K562 (cell line): Measurements from ENCODE around the gene CCR9. TPM values are rescaled to one million over a fixed set of nuclear protein-coding genes. Genes with fewer than 3 reads are reported as not detected.

Source experiments
- CBX5 ChIP-seq: IDR thresholded peaks from 2 replicates; pipeline ENCODE4 v1.6.1; 2014; ENCODE audit warnings: low read depth, borderline replicate concordance
- CEBPG ChIP-seq, 3 experiments: fragments of 200-800 bp in 1 of 3; sonication (Bioruptor generic) in 1 of 3; sonication (generic) in 1 of 3; formaldehyde crosslinking in 1 of 3; IDR thresholded peaks in 2 of 3; conservative IDR thresholded peaks in 1 of 3; 2 replicates each; pipeline versions ENCODE4 v1.6.1 to v1.8.0; 2016 to 2022; ENCODE audit warnings: missing compliant biosample characterization in 2 of 3, missing genetic modification characterization in 2 of 3, mild to moderate bottlenecking in 1 of 3, missing genetic modification reagents in 1 of 3
- FUS ChIP-seq: fragments of 200-400 bp; formaldehyde crosslinking; optimal IDR thresholded peaks from 2 replicates; pipeline ENCODE3; 2017; ENCODE audit warnings: low read depth, low read length
- KLF13 ChIP-seq: fragments of 450-650 bp; IDR thresholded peaks from 2 replicates; pipeline ENCODE4 v1.6.1; 2016; ENCODE audit warnings: missing genetic modification characterization, low read depth, mild to moderate bottlenecking, missing compliant biosample characterization, moderate library complexity, borderline replicate concordance
- MEF2D ChIP-seq: conservative IDR thresholded peaks from 2 replicates; pipeline ENCODE4 v1.6.1; 2016; ENCODE audit warnings: low read depth, missing genetic modification characterization, missing compliant biosample characterization
- NFIX ChIP-seq: fragments of 250-450 bp; sonication (Bioruptor Pico); IDR thresholded peaks from 2 replicates; pipeline ENCODE4 v1.4.0; 2020; ENCODE audit warnings: low read depth, mild to moderate bottlenecking, moderate library complexity
- NR1H2 ChIP-seq: sonication (generic); formaldehyde crosslinking; IDR thresholded peaks from 2 replicates; pipeline ENCODE4 v1.4.0; 2020; ENCODE audit warnings: mild to moderate bottlenecking, missing genetic modification reagents
- POLR2B ChIP-seq: fragments of 450-650 bp; IDR thresholded peaks from 2 replicates; pipeline ENCODE4 v1.6.1; 2018; ENCODE audit warnings: low read depth; ENCODE audit not compliant: partially characterized antibody
- POLR3G ChIP-seq: IDR thresholded peaks from 2 replicates; pipeline ENCODE4 v1.6.1; 2011; ENCODE audit not compliant: insufficient read length, insufficient replicate concordance; ENCODE audit errors: extremely low read depth
- RBM22 ChIP-seq: fragments of 200-400 bp; formaldehyde crosslinking; IDR thresholded peaks from 2 replicates; pipeline ENCODE4 v1.6.1; 2018; ENCODE audit warnings: low read length, low read depth; ENCODE audit not compliant: poor library complexity, severe bottlenecking
- SRSF3 ChIP-seq: fragments of 200-400 bp; formaldehyde crosslinking; IDR thresholded peaks from 2 replicates; pipeline ENCODE4 v1.6.1; 2016; ENCODE audit warnings: mild to moderate bottlenecking, low read length, moderate library complexity; ENCODE audit not compliant: insufficient read depth
- ZBTB1 ChIP-seq: sonication (generic); formaldehyde crosslinking; IDR thresholded peaks from 2 replicates; pipeline ENCODE4 v1.8.1; 2023; ENCODE audit warnings: missing genetic modification reagents, low read depth, mild to moderate bottlenecking, borderline replicate concordance
- polyA plus RNA-seq, 8 experiments: library from polyadenylated mRNA; depleted of rRNA in 4 of 8; stranded (reverse) in 5 of 8; unstranded in 3 of 8; fragments of >200 nt; fragmentation: Nextera tagmentation in 2 of 8; fragmentation: Illumina TruSeq in 1 of 8; extraction: Ambion mirVana in 2 of 8; extraction: Trizol in 1 of 8; gene quantifications; 2 replicates each; pipeline versions ENCODE4 v1.2.1 to v1.2.3, GENCODE V29; 2011 to 2014; ENCODE audit warnings: inconsistent platforms in 1 of 8, missing spikeins in 1 of 8
- total RNA-seq, 7 experiments: library from RNA; depleted of rRNA in 6 of 7; stranded (reverse); fragments of >200 nt in 6 of 7; fragmentation: Illumina TruSeq in 2 of 7; extraction: Trizol in 2 of 7; gene quantifications; 2 replicates each; pipeline versions ENCODE4 v1.2.1 to v1.2.3, GENCODE V29; 2011 to 2021; ENCODE audit warnings: low replicate concordance in 1 of 7
- TF ChIP-seq, protein P1 (sequence below): fragments of 450-650 bp; IDR thresholded peaks from 2 replicates; pipeline ENCODE4 v1.6.1; 2016
- TF ChIP-seq, protein P2 (sequence below): fragments of 450-650 bp; conservative IDR thresholded peaks from 2 replicates; pipeline ENCODE4 v1.6.1; 2016; ENCODE audit warnings: missing genetic modification characterization, low read depth, mild to moderate bottlenecking, missing compliant biosample characterization, moderate library complexity
- TF ChIP-seq, protein P3 (sequence below): sonication (generic); formaldehyde crosslinking; IDR thresholded peaks from 2 replicates; pipeline ENCODE4 v1.8.0; 2023; ENCODE audit warnings: mild to moderate bottlenecking, missing genetic modification reagents
- TF ChIP-seq, protein P4 (sequence below): sonication (generic); formaldehyde crosslinking; IDR thresholded peaks from 2 replicates; pipeline ENCODE4 v1.8.1; 2023; ENCODE audit warnings: mild to moderate bottlenecking, missing genetic modification reagents, moderate library complexity
- TF ChIP-seq, protein P5 (sequence below), 2 experiments: IDR thresholded peaks; 2 replicates each; pipeline ENCODE4 v1.6.1; 2012; ENCODE audit warnings: improper control_type of control experiment in 2 of 2, low read depth in 2 of 2, low read length in 2 of 2, borderline replicate concordance in 1 of 2

Gene CCR9
- total and polyA plus RNA-seq, 9 of the 15 experiments (the other 6 are each of a cell fraction or from before 2014, with no cell fraction given), result not detected

DNA sequence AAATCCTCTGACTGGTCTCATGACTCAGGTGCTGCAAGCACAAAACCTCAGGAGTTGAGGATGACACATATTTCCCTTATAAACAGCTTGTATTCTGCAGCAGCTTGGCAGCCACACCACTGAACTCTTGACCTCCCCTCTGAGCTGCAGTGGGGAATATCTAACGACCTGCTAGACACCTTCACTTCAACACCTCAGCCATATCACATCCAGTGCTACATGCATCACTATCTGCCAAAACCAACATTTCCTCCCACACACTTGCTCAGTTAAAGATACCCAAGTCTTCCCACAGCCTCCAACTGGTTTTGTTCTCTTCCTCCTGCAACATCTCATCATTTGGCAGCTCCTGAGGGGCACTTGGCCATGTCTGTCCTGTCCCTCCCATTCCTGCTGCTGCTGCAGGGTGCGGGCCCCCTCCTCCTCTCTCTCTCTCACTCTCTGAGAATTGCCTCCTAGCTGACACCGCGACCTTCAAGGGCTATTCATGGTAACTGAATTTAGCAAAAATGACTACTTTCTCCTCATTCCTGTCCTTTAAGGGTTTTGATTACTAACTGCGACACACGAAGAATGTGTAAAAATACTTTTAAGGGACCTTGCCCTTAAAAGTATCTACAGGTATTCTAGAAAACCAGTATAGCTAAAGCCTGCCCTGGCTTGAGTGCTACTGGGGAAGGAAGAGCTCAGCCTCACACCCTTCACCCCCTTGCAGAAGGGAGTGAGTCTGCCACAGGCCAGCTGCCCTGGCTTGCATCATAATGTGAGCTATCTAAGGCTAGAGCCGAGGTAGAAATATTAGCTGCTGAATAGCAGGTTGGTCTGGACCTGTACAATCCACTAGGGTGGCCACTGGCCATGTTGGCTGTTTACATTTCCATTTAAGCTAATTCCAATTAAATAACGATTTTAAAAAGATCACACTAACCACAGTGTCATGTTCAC, 5.0 kb upstream of the CCR9 start (continued):
- TF ChIP-seq, protein P1, sequence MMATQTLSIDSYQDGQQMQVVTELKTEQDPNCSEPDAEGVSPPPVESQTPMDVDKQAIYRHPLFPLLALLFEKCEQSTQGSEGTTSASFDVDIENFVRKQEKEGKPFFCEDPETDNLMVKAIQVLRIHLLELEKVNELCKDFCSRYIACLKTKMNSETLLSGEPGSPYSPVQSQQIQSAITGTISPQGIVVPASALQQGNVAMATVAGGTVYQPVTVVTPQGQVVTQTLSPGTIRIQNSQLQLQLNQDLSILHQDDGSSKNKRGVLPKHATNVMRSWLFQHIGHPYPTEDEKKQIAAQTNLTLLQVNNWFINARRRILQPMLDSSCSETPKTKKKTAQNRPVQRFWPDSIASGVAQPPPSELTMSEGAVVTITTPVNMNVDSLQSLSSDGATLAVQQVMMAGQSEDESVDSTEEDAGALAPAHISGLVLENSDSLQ, result peak; percentile 41; the same call in 1 of the 2 replicates
- no peak for TF ChIP-seq ZBTB1 (CRISPR knock-in tag)
- TF ChIP-seq, protein P2, sequence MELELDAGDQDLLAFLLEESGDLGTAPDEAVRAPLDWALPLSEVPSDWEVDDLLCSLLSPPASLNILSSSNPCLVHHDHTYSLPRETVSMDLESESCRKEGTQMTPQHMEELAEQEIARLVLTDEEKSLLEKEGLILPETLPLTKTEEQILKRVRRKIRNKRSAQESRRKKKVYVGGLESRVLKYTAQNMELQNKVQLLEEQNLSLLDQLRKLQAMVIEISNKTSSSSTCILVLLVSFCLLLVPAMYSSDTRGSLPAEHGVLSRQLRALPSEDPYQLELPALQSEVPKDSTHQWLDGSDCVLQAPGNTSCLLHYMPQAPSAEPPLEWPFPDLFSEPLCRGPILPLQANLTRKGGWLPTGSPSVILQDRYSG (tag), result no peak
- TF ChIP-seq NFIX (CRISPR knock-in tag), result no peak
- no peak for TF ChIP-seq POLR3G
- TF ChIP-seq CBX5, result no peak
- no peak for TF ChIP-seq KLF13 (tag)
- no peak for TF ChIP-seq SRSF3
- TF ChIP-seq CEBPG (CRISPR knock-in tag; IDR thresholded peaks at IDR 0.05), result peak; percentile 63; the same call in 1 of the 2 replicates
- TF ChIP-seq CEBPG (tag; conservative IDR thresholded peaks at IDR 0.05 in 1 of 2, IDR thresholded peaks at IDR 0.05 in 1 of 2), result 0 out of 4 replicates have a peak, but pooled peaks of 1 of the 2 experiments have one; percentile 30
- no peak for TF ChIP-seq FUS
- TF ChIP-seq, protein P3, sequence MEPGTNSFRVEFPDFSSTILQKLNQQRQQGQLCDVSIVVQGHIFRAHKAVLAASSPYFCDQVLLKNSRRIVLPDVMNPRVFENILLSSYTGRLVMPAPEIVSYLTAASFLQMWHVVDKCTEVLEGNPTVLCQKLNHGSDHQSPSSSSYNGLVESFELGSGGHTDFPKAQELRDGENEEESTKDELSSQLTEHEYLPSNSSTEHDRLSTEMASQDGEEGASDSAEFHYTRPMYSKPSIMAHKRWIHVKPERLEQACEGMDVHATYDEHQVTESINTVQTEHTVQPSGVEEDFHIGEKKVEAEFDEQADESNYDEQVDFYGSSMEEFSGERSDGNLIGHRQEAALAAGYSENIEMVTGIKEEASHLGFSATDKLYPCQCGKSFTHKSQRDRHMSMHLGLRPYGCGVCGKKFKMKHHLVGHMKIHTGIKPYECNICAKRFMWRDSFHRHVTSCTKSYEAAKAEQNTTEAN (CRISPR knock-in tag), result no peak
- no peak for TF ChIP-seq POLR2B
- TF ChIP-seq RBM22, result no peak
- TF ChIP-seq NR1H2 (CRISPR knock-in tag), result no peak
- no peak for TF ChIP-seq MEF2D (tag)
- TF ChIP-seq, protein P4, sequence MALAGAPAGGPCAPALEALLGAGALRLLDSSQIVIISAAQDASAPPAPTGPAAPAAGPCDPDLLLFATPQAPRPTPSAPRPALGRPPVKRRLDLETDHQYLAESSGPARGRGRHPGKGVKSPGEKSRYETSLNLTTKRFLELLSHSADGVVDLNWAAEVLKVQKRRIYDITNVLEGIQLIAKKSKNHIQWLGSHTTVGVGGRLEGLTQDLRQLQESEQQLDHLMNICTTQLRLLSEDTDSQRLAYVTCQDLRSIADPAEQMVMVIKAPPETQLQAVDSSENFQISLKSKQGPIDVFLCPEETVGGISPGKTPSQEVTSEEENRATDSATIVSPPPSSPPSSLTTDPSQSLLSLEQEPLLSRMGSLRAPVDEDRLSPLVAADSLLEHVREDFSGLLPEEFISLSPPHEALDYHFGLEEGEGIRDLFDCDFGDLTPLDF (CRISPR knock-in tag), result no peak
- TF ChIP-seq, protein P5, sequence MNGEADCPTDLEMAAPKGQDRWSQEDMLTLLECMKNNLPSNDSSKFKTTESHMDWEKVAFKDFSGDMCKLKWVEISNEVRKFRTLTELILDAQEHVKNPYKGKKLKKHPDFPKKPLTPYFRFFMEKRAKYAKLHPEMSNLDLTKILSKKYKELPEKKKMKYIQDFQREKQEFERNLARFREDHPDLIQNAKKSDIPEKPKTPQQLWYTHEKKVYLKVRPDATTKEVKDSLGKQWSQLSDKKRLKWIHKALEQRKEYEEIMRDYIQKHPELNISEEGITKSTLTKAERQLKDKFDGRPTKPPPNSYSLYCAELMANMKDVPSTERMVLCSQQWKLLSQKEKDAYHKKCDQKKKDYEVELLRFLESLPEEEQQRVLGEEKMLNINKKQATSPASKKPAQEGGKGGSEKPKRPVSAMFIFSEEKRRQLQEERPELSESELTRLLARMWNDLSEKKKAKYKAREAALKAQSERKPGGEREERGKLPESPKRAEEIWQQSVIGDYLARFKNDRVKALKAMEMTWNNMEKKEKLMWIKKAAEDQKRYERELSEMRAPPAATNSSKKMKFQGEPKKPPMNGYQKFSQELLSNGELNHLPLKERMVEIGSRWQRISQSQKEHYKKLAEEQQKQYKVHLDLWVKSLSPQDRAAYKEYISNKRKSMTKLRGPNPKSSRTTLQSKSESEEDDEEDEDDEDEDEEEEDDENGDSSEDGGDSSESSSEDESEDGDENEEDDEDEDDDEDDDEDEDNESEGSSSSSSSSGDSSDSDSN (IDR thresholded peaks at IDR 0.05; ENCODE audit: borderline replicate concordance in 1 of 2, low read depth in 2 of 2, low read length in 2 of 2), result 0 out of 4 replicates have a peak, but pooled peaks of 1 of the 2 experiments have one; percentile 13
